Ishikawa (cell line): ENCODE results near the gene CHRM5.

Experiments
- CEBPB ChIP-seq: IDR thresholded peaks from 2 replicates; pipeline ENCODE4 v1.6.1; 2012
- CREB1 ChIP-seq: IDR thresholded peaks from 2 replicates; pipeline ENCODE4 v1.6.1; 2012; ENCODE audit warnings: low read depth
- EGR1 ChIP-seq: IDR thresholded peaks from 2 replicates; pipeline ENCODE4 v1.6.1; 2012
- EP300 ChIP-seq: IDR thresholded peaks from 2 replicates; pipeline ENCODE4 v1.6.1; 2012; ENCODE audit warnings: borderline replicate concordance
- FOXM1 ChIP-seq: IDR thresholded peaks from 2 replicates; pipeline ENCODE4 v1.6.1; 2012; ENCODE audit warnings: low read depth, borderline replicate concordance
- MAX ChIP-seq: IDR thresholded peaks from 2 replicates; pipeline ENCODE4 v1.6.1; 2012
- NFIC ChIP-seq: IDR thresholded peaks from 2 replicates; pipeline ENCODE4 v1.6.1; 2012
- RAD21 ChIP-seq: IDR thresholded peaks from 2 replicates; pipeline ENCODE4 v1.6.1; 2012; ENCODE audit warnings: low read depth
- REST ChIP-seq: IDR thresholded peaks from 2 replicates; pipeline ENCODE4 v1.6.1; 2012; ENCODE audit warnings: low read depth, mild to moderate bottlenecking
- TAF1 ChIP-seq: IDR thresholded peaks from 2 replicates; pipeline ENCODE4 v1.6.1; 2012; ENCODE audit warnings: low read depth, mild to moderate bottlenecking
- TCF12 ChIP-seq: IDR thresholded peaks from 2 replicates; pipeline ENCODE4 v1.6.1; 2012; ENCODE audit warnings: low read depth
- TEAD4 ChIP-seq: IDR thresholded peaks from 2 replicates; pipeline ENCODE4 v1.6.1; 2012
- USF1 ChIP-seq: IDR thresholded peaks from 2 replicates; pipeline ENCODE4 v1.6.1; 2012
- YY1 ChIP-seq: IDR thresholded peaks from 2 replicates; pipeline ENCODE4 v1.6.1; 2012; ENCODE audit warnings: low read depth
- ZBTB7A ChIP-seq: IDR thresholded peaks from 2 replicates; pipeline ENCODE4 v1.6.1; 2012; ENCODE audit warnings: low read depth

Gene CHRM5

GRCh38 chr15:34038023-34038870, 70.0 kb downstream of the CHRM5 start:
- TF ChIP-seq YY1 = 0 out of 2 replicates have a peak, but pooled peaks have one; percentile 23
- peak; percentile 84 for TF ChIP-seq MAX
- TF ChIP-seq EP300 = no peak

GRCh38 chr15:34038871-34039789, 70.8 kb downstream of the CHRM5 start, which contains the start of gene AVEN:
TSS of gene AVEN (minus strand) at chr15:34039204. CDS start at chr15:34039046, 158 bp downstream.
- TF ChIP-seq ZBTB7A (peak; percentile 67; the same call in 1 of the 2 replicates), CREB1 (no peak)

GRCh38 chr15:34039790-34040113, 71.5 kb downstream of the CHRM5 start:
- TF ChIP-seq RAD21 (no peak), TEAD4 (no peak), YY1 (no peak), TCF12 (no peak), EP300 (no peak), ZBTB7A (no peak), CEBPB (no peak), MAX (no peak), EGR1 (no peak), CREB1 (no peak), USF1 (no peak), FOXM1 (no peak), TAF1 (no peak), NFIC (no peak)

GRCh38 chr15:34043391-34043790, 75.1 kb downstream of the CHRM5 start:
- TF ChIP-seq USF1 = no peak
- no peak for TF ChIP-seq ZBTB7A
- no peak for TF ChIP-seq TEAD4
- no peak for TF ChIP-seq EGR1

- TF ChIP-seq FOXM1 = no peak
- no peak for TF ChIP-seq NFIC
- no peak for TF ChIP-seq CEBPB
- TF ChIP-seq REST = no peak
- no peak for TF ChIP-seq TAF1
- TF ChIP-seq TEAD4 = no peak
- TF ChIP-seq ZBTB7A = no peak
- TF ChIP-seq RAD21 = no peak
- no peak for TF ChIP-seq CREB1
- no peak for TF ChIP-seq MAX
- no peak for TF ChIP-seq EGR1
- TF ChIP-seq TCF12 = no peak
- TF ChIP-seq YY1 = no peak
- TF ChIP-seq EP300 = no peak
- no peak for TF ChIP-seq USF1
Measured at GRCh38 chr15:34043813-34044212, 75.5 kb downstream of the CHRM5 start.

- TF ChIP-seq YY1 = no peak
- no peak for TF ChIP-seq RAD21
Measured at GRCh38 chr15:34046471-34047145, 78.3 kb downstream of the CHRM5 start.
